GM23338 (cell line): ENCODE results near the gene ANGPTL7.

Source experiments
- ZNF331 ChIP-seq: fragments of 250-450 bp; sonication (Bioruptor Pico); IDR thresholded peaks from 2 replicates; pipeline ENCODE4 v1.5.0; 2020; ENCODE audit warnings: low read depth, mild to moderate bottlenecking, moderate library complexity
- TF ChIP-seq, protein P1 (sequence below), 2 experiments: fragments of 200-600 bp in 1 of 2; sonication (generic) in 1 of 2; conservative IDR thresholded peaks; 2 replicates each; pipeline versions ENCODE4 v1.5.1 to v1.6.1; 2016 to 2017; ENCODE audit warnings: antibody characterized with exemption in 2 of 2, low read depth in 2 of 2, mild to moderate bottlenecking in 2 of 2, moderate library complexity in 1 of 2

DNA sequence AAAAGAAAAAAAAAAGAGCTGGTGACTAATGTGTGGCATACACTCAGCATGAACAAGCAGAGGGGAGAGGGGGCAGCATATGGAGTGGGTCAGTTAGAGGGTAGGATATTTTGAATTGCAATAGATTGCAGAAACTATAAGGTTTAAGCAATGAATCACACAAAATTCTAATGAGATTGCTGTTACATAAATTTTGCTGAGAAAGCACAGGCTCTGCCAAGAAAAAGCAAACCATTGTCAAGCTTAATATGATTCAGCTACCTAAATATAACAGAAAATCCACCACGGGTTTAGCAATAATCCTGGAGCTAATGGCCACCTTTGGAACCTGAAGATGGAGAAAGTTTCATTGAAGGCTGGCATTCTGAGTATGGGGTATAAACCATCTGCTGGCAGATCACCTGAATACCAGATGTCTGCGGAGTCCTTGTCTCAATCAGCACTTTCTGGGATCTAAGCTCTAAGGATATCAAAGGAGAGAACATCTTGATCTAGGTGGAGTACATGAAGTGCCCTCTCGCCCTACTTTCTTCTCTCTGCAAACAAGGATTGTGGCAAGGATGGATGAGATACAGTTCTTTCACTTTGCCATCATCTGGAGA lies 30.3 kb upstream of the ANGPTL7 start:
- TF ChIP-seq, protein P1, sequence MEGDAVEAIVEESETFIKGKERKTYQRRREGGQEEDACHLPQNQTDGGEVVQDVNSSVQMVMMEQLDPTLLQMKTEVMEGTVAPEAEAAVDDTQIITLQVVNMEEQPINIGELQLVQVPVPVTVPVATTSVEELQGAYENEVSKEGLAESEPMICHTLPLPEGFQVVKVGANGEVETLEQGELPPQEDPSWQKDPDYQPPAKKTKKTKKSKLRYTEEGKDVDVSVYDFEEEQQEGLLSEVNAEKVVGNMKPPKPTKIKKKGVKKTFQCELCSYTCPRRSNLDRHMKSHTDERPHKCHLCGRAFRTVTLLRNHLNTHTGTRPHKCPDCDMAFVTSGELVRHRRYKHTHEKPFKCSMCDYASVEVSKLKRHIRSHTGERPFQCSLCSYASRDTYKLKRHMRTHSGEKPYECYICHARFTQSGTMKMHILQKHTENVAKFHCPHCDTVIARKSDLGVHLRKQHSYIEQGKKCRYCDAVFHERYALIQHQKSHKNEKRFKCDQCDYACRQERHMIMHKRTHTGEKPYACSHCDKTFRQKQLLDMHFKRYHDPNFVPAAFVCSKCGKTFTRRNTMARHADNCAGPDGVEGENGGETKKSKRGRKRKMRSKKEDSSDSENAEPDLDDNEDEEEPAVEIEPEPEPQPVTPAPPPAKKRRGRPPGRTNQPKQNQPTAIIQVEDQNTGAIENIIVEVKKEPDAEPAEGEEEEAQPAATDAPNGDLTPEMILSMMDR (conservative IDR thresholded peaks at IDR 0.05; ENCODE audit: low read depth in 2 of 2), result no peak
- TF ChIP-seq ZNF331, result no peak
